Esophagus muscularis mucosa (tissue), 4 donors: ENCODE measurements around the gene IFT122.

Experiments
- CTCF ChIP-seq, 3 experiments: fragments of 200-600 bp in 2 of 3; fragments of 450-650 bp in 1 of 3; sonication (generic) in 2 of 3; IDR thresholded peaks; one replicate each; pipeline ENCODE4 v1.5.1; 2017 to 2019; ENCODE audit warnings: antibody characterized with exemption in 3 of 3, mild to moderate bottlenecking in 2 of 3, moderate library complexity in 1 of 3
- EP300 ChIP-seq: sonication (generic); formaldehyde crosslinking; IDR thresholded peaks from one replicate; pipeline ENCODE4 v1.6.1; 2017; ENCODE audit warnings: antibody characterized with exemption
- POLR2A ChIP-seq: fragments of 450-650 bp; IDR thresholded peaks from one replicate; pipeline ENCODE4 v1.6.1; 2017; ENCODE audit warnings: antibody characterized with exemption, moderate library complexity, mild to moderate bottlenecking, low read depth
- POLR2AphosphoS5 ChIP-seq, 2 donors: sonication (generic); formaldehyde crosslinking; IDR thresholded peaks; one replicate each; pipeline ENCODE4 v1.6.1; 2017; ENCODE audit warnings: antibody characterized with exemption in 2 of 2

GRCh38 chr3:129421988-129422745 is 17.9 kb upstream of the IFT122 start:
- TF ChIP-seq POLR2AphosphoS5 (IDR thresholded peaks at IDR 0.05) (no peak), POLR2A (no peak), EP300 (no peak), CTCF (IDR thresholded peaks at IDR 0.05) (no peak)
